Omental fat pad (tissue), 4 donors: Measurements from ENCODE around the gene MAN1B1. TPM values are rescaled to one million over a fixed set of nuclear protein-coding genes. Genes with fewer than 3 reads are reported as not detected.

Experiments used
- ATAC-seq: fragments of 150-250 bp; one replicate; pipeline ENCODE4 v1.9.1; 2016; ENCODE audit warnings: mild to moderate bottlenecking, moderate library complexity; ENCODE audit not compliant: low FRiP score
- DNase-seq: peaks from one replicate; pipeline ENCODE4 v3.0.0-alpha.2; 2019; ENCODE audit warnings: low spot score
- total RNA-seq, 4 donors: library from RNA; depleted of rRNA; stranded (reverse); fragments of >200 nt; gene quantifications; one replicate each; pipeline ENCODE4 v1.1.0, GENCODE V29; 2016
- TF ChIP-seq, protein P1 (sequence below), 3 donors: fragments of 450-650 bp; IDR thresholded peaks; one replicate each; pipeline ENCODE4 v1.5.1; 2016 to 2017; ENCODE audit warnings: antibody characterized with exemption in 3 of 3, mild to moderate bottlenecking in 3 of 3, moderate library complexity in 2 of 3

MAN1B1 gene
- total RNA-seq, 4 donors from 2014 or later, result 30.2 to 39.9 (median 33.9) TPM

GRCh38 chr9:137048655-137049543, 37.9 kb upstream of the MAN1B1 start:
- DNase-seq, result no peak
- no peak for ATAC-seq
- TF ChIP-seq, protein P1, sequence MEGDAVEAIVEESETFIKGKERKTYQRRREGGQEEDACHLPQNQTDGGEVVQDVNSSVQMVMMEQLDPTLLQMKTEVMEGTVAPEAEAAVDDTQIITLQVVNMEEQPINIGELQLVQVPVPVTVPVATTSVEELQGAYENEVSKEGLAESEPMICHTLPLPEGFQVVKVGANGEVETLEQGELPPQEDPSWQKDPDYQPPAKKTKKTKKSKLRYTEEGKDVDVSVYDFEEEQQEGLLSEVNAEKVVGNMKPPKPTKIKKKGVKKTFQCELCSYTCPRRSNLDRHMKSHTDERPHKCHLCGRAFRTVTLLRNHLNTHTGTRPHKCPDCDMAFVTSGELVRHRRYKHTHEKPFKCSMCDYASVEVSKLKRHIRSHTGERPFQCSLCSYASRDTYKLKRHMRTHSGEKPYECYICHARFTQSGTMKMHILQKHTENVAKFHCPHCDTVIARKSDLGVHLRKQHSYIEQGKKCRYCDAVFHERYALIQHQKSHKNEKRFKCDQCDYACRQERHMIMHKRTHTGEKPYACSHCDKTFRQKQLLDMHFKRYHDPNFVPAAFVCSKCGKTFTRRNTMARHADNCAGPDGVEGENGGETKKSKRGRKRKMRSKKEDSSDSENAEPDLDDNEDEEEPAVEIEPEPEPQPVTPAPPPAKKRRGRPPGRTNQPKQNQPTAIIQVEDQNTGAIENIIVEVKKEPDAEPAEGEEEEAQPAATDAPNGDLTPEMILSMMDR (IDR thresholded peaks at IDR 0.05), result no peak

- TF ChIP-seq, protein P1 (IDR thresholded peaks at IDR 0.05), result no peak
- ATAC-seq (no peak), DNase-seq (peak; percentile 52)
Observed at GRCh38 chr9:137049544-137050449, 37.0 kb upstream of the MAN1B1 start.

- ATAC-seq, result no peak
Observed at GRCh38 chr9:137050570-137050969, 36.2 kb upstream of the MAN1B1 start.

DNA sequence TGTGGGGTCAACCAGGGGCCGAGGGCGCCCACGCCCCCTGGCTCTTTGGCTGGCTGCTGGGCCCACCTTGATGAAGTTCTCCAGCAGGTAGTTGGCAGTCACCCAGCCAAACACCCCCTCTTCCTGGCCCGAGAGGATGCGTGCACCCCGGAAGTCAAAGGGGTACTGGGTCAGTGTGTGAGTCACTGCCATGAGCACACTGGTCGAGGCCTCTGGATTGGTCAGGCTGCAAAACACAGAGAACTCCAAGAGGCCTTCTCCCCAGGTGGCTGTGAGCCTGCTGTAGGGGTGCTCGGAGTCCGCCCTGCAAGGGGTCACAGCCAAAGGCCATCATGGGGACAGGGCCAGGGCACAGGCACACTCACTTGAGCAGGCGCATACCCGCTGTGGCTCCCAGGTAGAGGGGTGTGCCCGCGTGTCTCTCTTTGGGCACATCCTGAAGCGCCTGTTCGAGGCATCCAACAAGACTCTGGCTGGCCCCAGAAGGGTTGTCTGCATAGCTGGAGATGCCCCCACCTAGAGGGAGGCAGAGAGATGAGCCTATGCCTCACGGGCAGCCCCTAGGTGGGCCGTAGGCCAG, 35.5 kb upstream of the MAN1B1 start:
- ATAC-seq, result no peak
- no peak for DNase-seq
- TF ChIP-seq, protein P1 (IDR thresholded peaks at IDR 0.05), result no peak

More at GRCh38 chr9:137050570-137050969, 36.2 kb upstream of the MAN1B1 start:
- TF ChIP-seq, protein P1 (IDR thresholded peaks at IDR 0.05), result no peak
- no peak for DNase-seq

GRCh38 chr9:137052293-137052692, 34.5 kb upstream of the MAN1B1 start:
- no peak for DNase-seq
- TF ChIP-seq, protein P1 (IDR thresholded peaks at IDR 0.05), result no peak
- ATAC-seq, result no peak

GRCh38 chr9:137052998-137053943, 33.5 kb upstream of the MAN1B1 start:
- no peak for ATAC-seq
- no peak for DNase-seq
- TF ChIP-seq, protein P1 (IDR thresholded peaks at IDR 0.05), result no peak
